ENCODE measurements around the gene KCND3.

KCND3 gene

DNA sequence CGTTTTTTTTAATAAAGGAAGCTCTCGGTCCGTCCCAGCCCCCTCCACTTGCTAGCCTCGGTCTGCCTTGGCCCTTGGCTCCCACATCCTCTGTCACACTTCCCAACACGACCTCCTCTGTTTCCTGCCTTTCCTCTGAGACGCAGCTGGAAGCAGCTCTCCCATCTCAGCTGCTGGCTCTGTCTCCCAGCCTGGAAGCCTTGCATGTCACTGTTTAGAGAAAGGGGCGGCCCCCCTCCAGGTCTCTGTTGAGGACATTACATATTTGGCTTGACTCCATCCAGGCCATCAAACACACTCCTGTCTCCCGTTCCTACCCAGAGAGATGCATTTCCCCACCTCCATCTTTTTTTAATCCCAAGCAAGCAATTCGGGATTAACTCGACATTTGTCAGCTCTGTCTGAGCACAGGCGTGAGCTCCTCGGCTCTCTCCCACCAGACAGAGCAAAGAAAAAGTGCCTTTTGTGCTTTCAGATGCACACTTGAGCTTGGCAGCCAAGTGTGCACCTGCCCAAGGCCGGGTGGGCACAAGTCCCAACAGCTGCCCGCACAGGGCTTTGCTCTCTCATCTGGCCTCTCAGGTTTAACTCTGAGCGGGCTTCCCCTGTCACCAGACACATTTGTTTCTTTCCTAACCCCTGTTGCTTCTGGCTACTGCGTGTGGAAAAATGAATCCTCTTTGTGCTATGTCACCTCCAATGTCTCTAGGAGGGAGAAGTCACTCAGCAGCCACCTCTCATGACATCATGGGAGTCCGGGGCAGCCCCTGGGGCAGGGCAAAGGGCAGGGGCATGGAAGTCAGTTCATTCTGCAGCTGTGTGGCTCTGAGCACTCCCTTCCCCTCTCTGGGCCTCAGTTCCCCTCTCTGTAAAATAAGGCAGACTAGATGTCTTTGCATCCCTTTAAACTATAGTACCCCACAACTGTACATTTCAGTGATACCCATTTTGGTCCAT, 108.3 kb downstream of the KCND3 start:
- Histone ChIP-seq H3K79me2 (ENCODE audit: insufficient read depth, low read length) (no peaks in the 10 kb centered on the region), H4K20me1 (ENCODE audit: insufficient read depth, low read length) (no peaks in the 10 kb centered on the region), H3K4me1 (ENCODE audit: insufficient read depth, low read length, severe bottlenecking) (no peaks in the 10 kb centered on the region), H3K36me3 (ENCODE audit: insufficient read depth, low read length) (no peaks in the 10 kb centered on the region), H3K27ac (ENCODE audit: low read depth, low read length, poor library complexity, severe bottlenecking) (no peak overlapping the region), H3K9me2 (ENCODE audit: low read depth, low read length) (no peaks in the 10 kb centered on the region), H3K4me2 (ENCODE audit: low read length) (no peak overlapping the region), H2AFZ (ENCODE audit: low read length) (no peak overlapping the region), H3K9ac (ENCODE audit: low read length) (no peak overlapping the region), H3K4me3 (ENCODE audit: low read depth, low read length, poor library complexity, severe bottlenecking) (no peak overlapping the region), H3F3A (ENCODE audit: insufficient read depth, low read length) (no peaks in the 10 kb centered on the region), H3K27me3 (ENCODE audit: insufficient read depth, low read length) (no peaks in the 10 kb centered on the region), H3K9me3 (ENCODE audit: low read length) (no peaks in the 10 kb centered on the region)
- TF ChIP-seq EZH2 (IDR thresholded peaks at IDR 0.05; ENCODE audit: borderline replicate concordance, low read length) = no peak
- TF ChIP-seq, protein P1, sequence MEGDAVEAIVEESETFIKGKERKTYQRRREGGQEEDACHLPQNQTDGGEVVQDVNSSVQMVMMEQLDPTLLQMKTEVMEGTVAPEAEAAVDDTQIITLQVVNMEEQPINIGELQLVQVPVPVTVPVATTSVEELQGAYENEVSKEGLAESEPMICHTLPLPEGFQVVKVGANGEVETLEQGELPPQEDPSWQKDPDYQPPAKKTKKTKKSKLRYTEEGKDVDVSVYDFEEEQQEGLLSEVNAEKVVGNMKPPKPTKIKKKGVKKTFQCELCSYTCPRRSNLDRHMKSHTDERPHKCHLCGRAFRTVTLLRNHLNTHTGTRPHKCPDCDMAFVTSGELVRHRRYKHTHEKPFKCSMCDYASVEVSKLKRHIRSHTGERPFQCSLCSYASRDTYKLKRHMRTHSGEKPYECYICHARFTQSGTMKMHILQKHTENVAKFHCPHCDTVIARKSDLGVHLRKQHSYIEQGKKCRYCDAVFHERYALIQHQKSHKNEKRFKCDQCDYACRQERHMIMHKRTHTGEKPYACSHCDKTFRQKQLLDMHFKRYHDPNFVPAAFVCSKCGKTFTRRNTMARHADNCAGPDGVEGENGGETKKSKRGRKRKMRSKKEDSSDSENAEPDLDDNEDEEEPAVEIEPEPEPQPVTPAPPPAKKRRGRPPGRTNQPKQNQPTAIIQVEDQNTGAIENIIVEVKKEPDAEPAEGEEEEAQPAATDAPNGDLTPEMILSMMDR (IDR thresholded peaks at IDR 0.05; ENCODE audit: low read length) = no peak

DNA sequence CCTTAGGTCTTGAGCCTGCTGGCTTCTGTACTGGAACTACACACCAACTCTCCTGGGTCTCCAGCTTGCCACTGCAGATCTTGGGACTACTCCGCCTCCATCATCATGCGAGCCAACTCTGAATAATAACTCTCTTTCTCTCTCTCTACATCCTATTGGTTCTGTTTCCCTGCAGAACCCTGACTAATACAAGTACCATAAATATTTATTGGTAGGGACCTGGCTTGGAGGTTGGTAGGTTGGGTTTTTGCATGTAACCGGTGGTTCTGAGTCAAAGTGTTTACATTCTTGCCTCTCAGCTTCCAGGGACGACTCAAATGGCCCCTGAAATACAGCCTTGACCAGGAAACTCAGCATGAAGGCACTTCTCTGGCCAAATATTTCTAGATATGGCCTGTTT, 110.4 kb downstream of the KCND3 start:
- Histone ChIP-seq H4K20me1 (ENCODE audit: insufficient read depth, low read length) (no peaks in the 10 kb centered on the region), H3K9me2 (ENCODE audit: low read depth, low read length) (no peaks in the 10 kb centered on the region), H3K27ac (ENCODE audit: low read depth, low read length, poor library complexity, severe bottlenecking) (no peak overlapping the region), H3K4me3 (ENCODE audit: low read depth, low read length, poor library complexity, severe bottlenecking) (no peak overlapping the region), H3F3A (ENCODE audit: insufficient read depth, low read length) (no peaks in the 10 kb centered on the region), H3K9me3 (ENCODE audit: low read length) (no peaks in the 10 kb centered on the region), H3K79me2 (ENCODE audit: insufficient read depth, low read length) (no peaks in the 10 kb centered on the region), H2AFZ (ENCODE audit: low read length) (no peak overlapping the region), H3K9ac (ENCODE audit: low read length) (no peak overlapping the region), H3K27me3 (ENCODE audit: insufficient read depth, low read length) (no peaks in the 10 kb centered on the region), H3K4me1 (ENCODE audit: insufficient read depth, low read length, severe bottlenecking) (no peaks in the 10 kb centered on the region), H3K4me2 (ENCODE audit: low read length) (no peak overlapping the region), H3K36me3 (ENCODE audit: insufficient read depth, low read length) (no peaks in the 10 kb centered on the region)
- TF ChIP-seq EZH2 (IDR thresholded peaks at IDR 0.05; ENCODE audit: borderline replicate concordance, low read length) = no peak
- TF ChIP-seq, protein P1 (IDR thresholded peaks at IDR 0.05; ENCODE audit: low read length) = no peak

DNA sequence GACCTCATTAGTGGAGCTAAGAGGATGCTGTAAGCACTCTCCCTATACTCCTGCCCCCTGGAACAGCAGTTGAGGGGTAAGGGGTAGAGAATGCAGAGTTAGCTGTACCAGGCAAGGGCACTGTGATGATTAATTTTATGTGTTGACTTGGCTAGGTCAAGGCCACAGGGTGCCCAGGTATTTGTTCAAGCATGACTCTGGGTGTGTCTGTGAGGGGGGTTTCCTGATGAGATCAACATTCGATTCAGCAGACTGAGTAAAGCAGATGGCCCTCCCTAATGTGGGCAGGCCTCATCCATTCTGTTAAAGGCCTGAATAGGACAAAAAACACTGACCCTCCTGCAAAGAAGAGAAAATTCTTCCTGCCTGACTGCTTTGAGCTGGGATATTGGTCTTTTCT, 110.8 kb downstream of the KCND3 start:
- Histone ChIP-seq H3K9ac (ENCODE audit: low read length) (no peak overlapping the region), H3K4me3 (ENCODE audit: low read depth, low read length, poor library complexity, severe bottlenecking) (no peak overlapping the region), H3K4me1 (ENCODE audit: insufficient read depth, low read length, severe bottlenecking) (no peaks in the 10 kb centered on the region), H3K27me3 (ENCODE audit: insufficient read depth, low read length) (no peaks in the 10 kb centered on the region), H4K20me1 (ENCODE audit: insufficient read depth, low read length) (no peaks in the 10 kb centered on the region), H3K27ac (ENCODE audit: low read depth, low read length, poor library complexity, severe bottlenecking) (no peak overlapping the region), H3K9me2 (ENCODE audit: low read depth, low read length) (no peaks in the 10 kb centered on the region), H3K36me3 (ENCODE audit: insufficient read depth, low read length) (no peaks in the 10 kb centered on the region), H3F3A (ENCODE audit: insufficient read depth, low read length) (no peaks in the 10 kb centered on the region), H3K9me3 (ENCODE audit: low read length) (no peaks in the 10 kb centered on the region), H3K4me2 (ENCODE audit: low read length) (no peak overlapping the region), H2AFZ (ENCODE audit: low read length) (no peak overlapping the region), H3K79me2 (ENCODE audit: insufficient read depth, low read length) (no peaks in the 10 kb centered on the region)
- TF ChIP-seq, protein P1 (IDR thresholded peaks at IDR 0.05; ENCODE audit: low read length) = no peak
